SU-DHL-6 (cell line): ENCODE results near the gene IL4R.

Experiments
- H2AFZ ChIP-seq: fragments of 200-600 bp; sonication (generic); 2 replicates; pipeline ENCODE4 v1.6.1; 2014; ENCODE audit warnings: low read depth, mild to moderate bottlenecking, moderate library complexity, mixed read lengths, antibody characterized with exemption, low read length; ENCODE audit not compliant: severe bottlenecking
- H3F3A ChIP-seq: fragments of 200-600 bp; shearing (Covaris generic); 2 replicates; pipeline ENCODE4 v1.6.0; 2016; ENCODE audit warnings: antibody characterized with exemption, mild to moderate bottlenecking; ENCODE audit not compliant: insufficient read depth
- H3K27ac ChIP-seq: fragments of 200-600 bp; sonication (generic); 2 replicates; pipeline ENCODE4 v1.5.1; 2016; ENCODE audit warnings: low read depth, mild to moderate bottlenecking, low read length, moderate library complexity, mixed read lengths
- H3K27me3 ChIP-seq: fragments of 200-600 bp; sonication (generic), shearing (Covaris generic); 2 replicates; pipeline ENCODE4 v1.6.0; 2014; ENCODE audit warnings: mild to moderate bottlenecking, low read length
- H3K36me3 ChIP-seq: fragments of 200-600 bp; sonication (generic); 2 replicates; pipeline ENCODE4 v1.6.1; 2014; ENCODE audit warnings: mild to moderate bottlenecking, low read length, mixed read lengths
- H3K4me2 ChIP-seq: fragments of 300-600, 200-600 bp; shearing (Covaris generic), sonication (generic); 2 replicates; pipeline ENCODE4 v1.6.0; 2014; ENCODE audit warnings: low read length, low read depth, mild to moderate bottlenecking; ENCODE audit not compliant: poor library complexity, severe bottlenecking
- H3K4me3 ChIP-seq: fragments of 200-600 bp; sonication (generic); 2 replicates; pipeline ENCODE4 v1.5.1; 2014; ENCODE audit warnings: antibody characterized with exemption, low read length, mild to moderate bottlenecking, mixed read lengths; ENCODE audit not compliant: insufficient read depth, poor library complexity, severe bottlenecking
- H3K79me2 ChIP-seq: fragments of 200-600 bp; sonication (generic); 2 replicates; pipeline ENCODE4 v1.6.1; 2014; ENCODE audit warnings: mild to moderate bottlenecking, low read length, moderate library complexity; ENCODE audit not compliant: insufficient read depth
- H3K9ac ChIP-seq: fragments of 200-600 bp; sonication (generic); 2 replicates; pipeline ENCODE4 v1.7.0; 2014; ENCODE audit warnings: mild to moderate bottlenecking, low read length
- H3K9me2 ChIP-seq: fragments of 200-600 bp; sonication (generic); replicated peaks from 2 replicates; pipeline ENCODE4 v1.6.1; 2014; ENCODE audit warnings: low read length; ENCODE audit not compliant: insufficient read depth
- H3K9me3 ChIP-seq: fragments of 200-600 bp; sonication (generic); 2 replicates; pipeline ENCODE4 v1.6.1; 2014; ENCODE audit warnings: low read length, mixed read lengths; ENCODE audit not compliant: insufficient read depth
- H4K20me1 ChIP-seq: fragments of 200-600 bp; sonication (generic); 2 replicates; pipeline ENCODE4 v1.6.1; 2014; ENCODE audit warnings: low read depth, mild to moderate bottlenecking, antibody characterized with exemption, low read length, moderate library complexity, mixed read lengths
- CTCF ChIP-seq: fragments of 200-600 bp; sonication (generic); IDR thresholded peaks from one replicate; pipeline ENCODE4 v1.5.1; 2017; ENCODE audit warnings: antibody characterized with exemption, mild to moderate bottlenecking, low read length, moderate library complexity; ENCODE audit not compliant: insufficient read depth, poor library complexity, severe bottlenecking
- EZH2phosphoT487 ChIP-seq: fragments of 200-600 bp; sonication (generic), shearing (Covaris generic); conservative IDR thresholded peaks from 2 replicates; pipeline ENCODE4 v1.6.1; 2018; ENCODE audit warnings: mild to moderate bottlenecking, antibody characterized with exemption, low read length, moderate library complexity, mixed read lengths

Gene IL4R

GRCh38 chr16:27379919-27380318 is 66.1 kb downstream of the IL4R start:
- no peaks in the 10 kb centered on the region for H3K79me2 ChIP-seq
- no peaks in the 10 kb centered on the region for H3K9me3 ChIP-seq
- H3K27ac ChIP-seq = no peak overlapping the region
- H3K9ac ChIP-seq = no peak overlapping the region
- no peak overlapping the region for H3K4me3 ChIP-seq
- H3K4me2 ChIP-seq = no peak overlapping the region
- no peaks in the 10 kb centered on the region for H3K36me3 ChIP-seq
- TF ChIP-seq CTCF (no peak), EZH2phosphoT487 (no peak)
- H3F3A ChIP-seq = no peaks in the 10 kb centered on the region
- H2AFZ ChIP-seq = no peak overlapping the region
- no peaks in the 10 kb centered on the region for H4K20me1 ChIP-seq
- H3K9me2 ChIP-seq = no peaks in the 10 kb centered on the region
- no peaks in the 10 kb centered on the region for H3K27me3 ChIP-seq

GRCh38 chr16:27381236-27381635 is 67.5 kb downstream of the IL4R start:
- Histone ChIP-seq H3K4me2 (no peak overlapping the region), H3K79me2 (no peaks in the 10 kb centered on the region), H4K20me1 (no peaks in the 10 kb centered on the region), H3K9ac (no peak overlapping the region), H3K27ac (no peak overlapping the region), H3K36me3 (no peaks in the 10 kb centered on the region), H3K4me3 (no peak overlapping the region), H3F3A (no peaks in the 10 kb centered on the region), H3K9me2 (no peaks in the 10 kb centered on the region), H3K9me3 (no peaks in the 10 kb centered on the region), H3K27me3 (no peaks in the 10 kb centered on the region), H2AFZ (no peak overlapping the region)
- TF ChIP-seq CTCF = no peak
- TF ChIP-seq EZH2phosphoT487 = no peak

- Histone ChIP-seq H3K9ac (no peak overlapping the region), H3K27ac (no peak overlapping the region), H3K9me2 (no peaks in the 10 kb centered on the region), H2AFZ (no peak overlapping the region), H3K36me3 (no peaks in the 10 kb centered on the region), H3K9me3 (no peaks in the 10 kb centered on the region), H4K20me1 (no peaks in the 10 kb centered on the region), H3K4me2 (no peak overlapping the region), H3F3A (no peaks in the 10 kb centered on the region), H3K4me3 (no peak overlapping the region), H3K27me3 (no peaks in the 10 kb centered on the region), H3K79me2 (no peaks in the 10 kb centered on the region)
- no peak for TF ChIP-seq EZH2phosphoT487
- TF ChIP-seq CTCF = no peak
Measured at GRCh38 chr16:27381974-27382855, 68.4 kb downstream of the IL4R start.
